Endometrial microvascular endothelial cells (primary cell): Measurements from ENCODE around the gene SMCO4. TPM values are rescaled to one million over a fixed set of nuclear protein-coding genes. Genes with fewer than 3 reads are reported as not detected.

Experiments
- in situ Hi-C: cut with HindIII; loops from 2 replicates; pipeline ENCODE4 v1.10.0; 2017; ENCODE audit warnings: low sequenced_read_pairs, low pct_unique_long_range_greater_than_20kb; ENCODE audit errors: inconsistent ontology term
- total RNA-seq: library from RNA; depleted of rRNA; stranded (reverse); fragments of >200 nt; gene quantifications from one replicate; pipeline ENCODE4 v1.2.3, GENCODE V29; 2015; ENCODE audit errors: inconsistent ontology term

The SMCO4 gene
- total RNA-seq, 1 donor from 2014 or later: 10.1 TPM

- in situ Hi-C loops: no loop called here
Measured at GRCh38 chr11:93532806-93533205, 10.4 kb downstream of the SMCO4 start.

- in situ Hi-C loops: no loop called here
Measured at GRCh38 chr11:93532281-93532789, 10.9 kb downstream of the SMCO4 start.

GRCh38 chr11:93530468-93530826, 12.7 kb downstream of the SMCO4 start:
- in situ Hi-C loops: no loop called here

GRCh38 chr11:93529707-93530467, 13.3 kb downstream of the SMCO4 start:
- in situ Hi-C loops: no loop called here

- in situ Hi-C loops: no loop called here
Measured at GRCh38 chr11:93528757-93529645, 14.2 kb downstream of the SMCO4 start.

- in situ Hi-C loops: no loop called here
Measured at GRCh38 chr11:93528252-93528651, 14.9 kb downstream of the SMCO4 start.

- in situ Hi-C loops: no loop called here
Measured at GRCh38 chr11:93526641-93527583, 16.3 kb downstream of the SMCO4 start.

GRCh38 chr11:93526346-93526633, 16.9 kb downstream of the SMCO4 start:
- in situ Hi-C loops: no loop called here

GRCh38 chr11:93525601-93526345, 17.4 kb downstream of the SMCO4 start:
- in situ Hi-C loops: no loop called here

- in situ Hi-C loops: no loop called here
Measured at GRCh38 chr11:93524858-93525257, 18.3 kb downstream of the SMCO4 start.

GRCh38 chr11:93524173-93524536, 19.0 kb downstream of the SMCO4 start:
- in situ Hi-C loops: no loop called here

GRCh38 chr11:93520726-93521509, 22.3 kb downstream of the SMCO4 start:
- in situ Hi-C loops: no loop called here

- in situ Hi-C loops: no loop called here
Measured at GRCh38 chr11:93519179-93519578, 24.0 kb downstream of the SMCO4 start.

GRCh38 chr11:93518081-93518480, 25.1 kb downstream of the SMCO4 start:
- in situ Hi-C loops: no loop called here

GRCh38 chr11:93517611-93518010, 25.6 kb downstream of the SMCO4 start:
- in situ Hi-C loops: no loop called here

- in situ Hi-C loops: no loop called here
Measured at GRCh38 chr11:93517041-93517440, 26.1 kb downstream of the SMCO4 start.

GRCh38 chr11:93515441-93516025, 27.7 kb downstream of the SMCO4 start:
- in situ Hi-C loops: no loop called here
